Activated T-helper 17 cell treated with anti-CD3 and anti-CD28 coated beads, Interleukin-2, amount 50 U/mL, for 72 hours (primary cell): ENCODE measurements around the gene MT1F. TPM values are rescaled to one million over a fixed set of nuclear protein-coding genes. Genes with fewer than 3 reads are reported as not detected.
"Not testable (repeated sequence)": the region's sequence is repeated elsewhere in the genome, so short reads cannot be mapped to it uniquely, and the experiment has no call there.

Experiments used
- ATAC-seq: fragments of 150-1000 bp; cut with Tn5 transposase; replicated peaks from 2 replicates; pipeline ENCODE4 v1.10.0; 2021; ENCODE audit warnings: mild to moderate bottlenecking, moderate library complexity
- H3K27ac Mint-ChIP-seq: one replicate; pipeline ENCODE4 v1.8.0; 2022; ENCODE audit warnings: mixed read lengths
- H3K27me3 Mint-ChIP-seq: one replicate; pipeline ENCODE4 v1.8.0; 2022; ENCODE audit warnings: mixed read lengths
- H3K36me3 Mint-ChIP-seq: one replicate; pipeline ENCODE4 v1.8.0; 2022; ENCODE audit warnings: low read depth, mild to moderate bottlenecking, mixed read lengths
- H3K4me1 Mint-ChIP-seq: one replicate; pipeline ENCODE4 v1.8.0; 2022; ENCODE audit warnings: mixed read lengths
- H3K4me3 Mint-ChIP-seq: one replicate; pipeline ENCODE4 v1.8.0; 2022; ENCODE audit warnings: mild to moderate bottlenecking, mixed read lengths
- H3K9me3 Mint-ChIP-seq: one replicate; pipeline ENCODE4 v1.8.0; 2022; ENCODE audit warnings: mixed read lengths
- total RNA-seq, 2 donors: library from RNA; stranded (reverse); gene quantifications; one replicate each; pipeline ENCODE4 v1.2.3, GENCODE V29; 2022

Gene MT1F
- total RNA-seq, 2 donors from 2014 or later = 3.1 to 5.7 TPM

DNA sequence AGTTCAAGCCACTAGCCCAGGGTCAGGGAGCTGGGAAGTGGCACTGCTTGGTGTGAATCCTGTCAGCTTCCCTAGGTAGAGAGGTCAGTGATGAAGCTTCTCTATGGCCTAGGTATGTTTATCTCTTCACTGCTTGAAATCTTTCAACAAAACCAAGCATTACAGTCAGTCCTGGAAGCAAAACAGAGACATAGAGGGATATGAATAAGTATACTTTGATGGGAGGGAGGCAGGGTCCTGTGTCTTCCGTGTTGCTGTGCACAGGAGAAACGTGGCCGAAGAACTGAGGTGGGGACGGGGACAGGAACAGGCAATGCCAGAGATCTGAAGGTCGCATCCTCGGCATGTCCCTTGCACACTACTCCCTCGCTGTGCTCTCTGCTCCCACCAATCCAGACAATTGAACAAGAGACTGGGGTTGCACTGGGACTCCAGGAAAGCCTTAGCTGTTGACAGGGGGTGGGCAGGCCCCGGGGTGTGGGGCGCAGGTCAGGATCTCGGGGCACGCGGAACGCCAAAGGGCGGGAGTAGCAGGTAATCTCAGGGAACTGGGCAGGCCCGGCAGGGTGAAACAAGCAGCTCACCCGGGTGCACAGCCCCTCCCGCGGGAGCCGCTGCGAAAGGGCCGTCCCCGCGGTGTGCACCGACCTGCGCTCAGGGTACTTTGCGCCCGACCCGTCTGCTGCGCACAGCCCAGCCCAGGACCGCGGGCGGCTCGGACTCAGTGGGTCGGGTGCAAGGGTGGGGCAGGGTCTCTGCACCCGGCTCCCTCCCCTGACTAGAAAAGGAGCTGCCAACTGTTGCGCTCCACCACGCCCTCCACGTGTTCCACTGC lies 11.5 kb downstream of the MT1F start, which contains the start of gene MT1H:
Gene MT1H, plus strand, starts transcription at position 810 of the 835 bp plus-strand sequence. CDS start 71 bp downstream, outside the sequence.
- Mint-ChIP-seq H3K9me3 (no peaks in the 10 kb centered on the region), H3K27me3 (peaks cover 37% of the 10 kb centered on the region), H3K36me3 (peaks cover 28% of the 10 kb centered on the region), H3K4me1 (peaks cover 8% of the 10 kb centered on the region), H3K27ac (no peak within 1 kb of the TSS), H3K4me3 (peak within 1 kb of the TSS; percentile 20)
- ATAC-seq = no peak

DNA sequence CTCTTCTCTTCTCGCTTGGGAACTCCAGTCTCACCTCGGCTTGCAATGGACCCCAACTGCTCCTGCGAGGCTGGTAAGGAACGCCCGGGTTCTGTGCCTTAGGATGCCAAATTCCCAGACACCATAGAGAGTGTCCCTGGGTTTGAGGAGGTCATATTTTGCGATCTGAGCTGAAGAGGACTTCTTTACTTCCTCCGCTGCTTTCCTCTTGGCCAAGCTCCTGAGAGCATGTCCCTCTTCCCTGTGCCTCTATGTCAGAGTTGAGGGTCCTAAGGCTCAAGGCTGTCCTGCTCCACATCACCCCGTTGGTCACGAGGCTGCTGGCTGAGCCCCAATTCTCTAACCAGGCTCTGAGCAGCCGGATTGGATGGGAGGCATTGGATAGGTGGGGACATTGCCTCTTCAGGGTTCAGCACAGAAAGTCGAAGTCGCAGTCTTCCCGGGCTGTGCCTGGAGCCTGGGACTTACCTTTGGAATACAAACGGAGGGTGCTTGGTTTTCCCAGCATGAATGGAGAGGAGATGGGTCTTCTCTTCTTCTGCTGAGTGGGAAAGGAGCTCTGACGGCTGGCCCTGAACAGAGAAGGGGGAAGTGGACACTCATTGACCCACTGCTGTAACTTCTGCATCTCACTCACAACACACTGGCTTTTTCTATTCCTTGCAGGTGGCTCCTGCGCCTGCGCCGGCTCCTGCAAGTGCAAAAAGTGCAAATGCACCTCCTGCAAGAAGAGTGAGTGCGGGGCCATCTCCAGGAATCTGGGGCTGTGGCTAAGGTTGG lies 12.3 kb downstream of the MT1F start:
- H3K27ac Mint-ChIP-seq = no peak overlapping the region
- H3K9me3 Mint-ChIP-seq = no peaks in the 10 kb centered on the region
- ATAC-seq = no peak
- H3K27me3 Mint-ChIP-seq = peaks cover 37% of the 10 kb centered on the region
- H3K4me1 Mint-ChIP-seq = peaks cover 10% of the 10 kb centered on the region
- peaks cover 21% of the 10 kb centered on the region for H3K36me3 Mint-ChIP-seq
- no peak overlapping the region for H3K4me3 Mint-ChIP-seq

DNA sequence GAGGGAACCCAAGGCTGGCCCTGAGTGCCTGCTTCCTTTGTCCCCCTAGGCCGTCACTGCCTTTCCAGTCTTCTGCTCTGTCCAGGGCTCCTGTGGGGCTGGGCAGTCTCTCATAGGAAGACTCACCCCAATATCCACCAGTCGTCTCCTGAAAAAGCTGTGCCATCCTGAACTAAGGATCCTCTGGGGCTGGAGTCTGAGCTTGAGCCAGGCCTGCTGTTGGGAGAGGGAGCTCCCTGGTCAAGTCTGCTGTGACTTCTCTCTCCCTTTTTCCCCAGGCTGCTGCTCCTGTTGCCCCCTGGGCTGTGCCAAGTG lies 12.8 kb downstream of the MT1F start:
- Mint-ChIP-seq H3K27me3 (peaks cover 42% of the 10 kb centered on the region), H3K27ac (no peak overlapping the region), H3K9me3 (no peaks in the 10 kb centered on the region), H3K4me3 (no peak overlapping the region), H3K4me1 (peaks cover 15% of the 10 kb centered on the region), H3K36me3 (peaks cover 17% of the 10 kb centered on the region)
- ATAC-seq = no peak

DNA sequence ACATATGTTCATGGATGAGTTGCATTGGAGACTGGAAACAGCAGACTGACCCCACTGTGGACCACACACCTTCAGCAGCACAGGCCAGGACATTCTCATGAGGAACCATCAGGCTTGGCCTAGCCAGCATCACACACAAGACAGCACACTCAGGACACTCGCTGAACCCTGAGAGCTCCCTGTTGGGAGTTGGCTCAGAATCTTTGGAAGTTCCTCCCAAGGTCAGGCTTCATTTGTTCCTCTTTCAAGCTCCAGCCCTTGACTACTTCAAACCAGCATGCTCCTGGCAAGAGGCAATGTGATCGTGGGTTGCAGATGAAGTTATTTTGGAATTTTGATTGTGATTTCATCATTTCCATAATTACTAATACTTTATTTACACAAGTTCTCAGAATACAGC lies 13.9 kb downstream of the MT1F start:
- peaks cover 39% of the 10 kb centered on the region for H3K27me3 Mint-ChIP-seq
- not testable (repeated sequence) for H3K9me3 Mint-ChIP-seq, H3K36me3 Mint-ChIP-seq, H3K4me3 Mint-ChIP-seq, H3K27ac Mint-ChIP-seq, ATAC-seq
- peaks cover 15% of the 10 kb centered on the region for H3K4me1 Mint-ChIP-seq

DNA sequence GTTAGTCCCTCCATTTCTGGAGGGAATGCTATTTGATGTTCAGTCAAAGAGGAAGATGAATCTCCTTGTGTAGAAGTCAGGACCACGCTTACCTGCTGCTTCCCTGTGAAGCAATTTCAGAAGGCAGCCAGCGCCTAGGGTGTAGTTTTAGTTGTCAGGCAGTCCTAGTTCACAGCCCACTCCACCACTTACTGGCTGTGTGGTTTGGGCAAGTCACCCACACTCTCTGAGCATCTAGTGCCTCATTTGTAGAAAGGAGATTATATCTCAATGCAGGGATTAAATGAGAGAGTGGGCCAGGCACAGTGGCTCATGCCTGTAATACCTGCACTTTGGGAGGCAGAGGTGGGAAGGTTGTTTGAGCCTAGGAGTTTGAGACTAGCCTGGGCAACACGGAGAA lies 14.4 kb downstream of the MT1F start:
- not testable (repeated sequence) for H3K9me3 Mint-ChIP-seq, H3K27ac Mint-ChIP-seq, H3K36me3 Mint-ChIP-seq, H3K4me3 Mint-ChIP-seq
- peaks cover 15% of the 10 kb centered on the region for H3K4me1 Mint-ChIP-seq
- H3K27me3 Mint-ChIP-seq = peaks cover 39% of the 10 kb centered on the region
- ATAC-seq = peak; percentile 38

DNA sequence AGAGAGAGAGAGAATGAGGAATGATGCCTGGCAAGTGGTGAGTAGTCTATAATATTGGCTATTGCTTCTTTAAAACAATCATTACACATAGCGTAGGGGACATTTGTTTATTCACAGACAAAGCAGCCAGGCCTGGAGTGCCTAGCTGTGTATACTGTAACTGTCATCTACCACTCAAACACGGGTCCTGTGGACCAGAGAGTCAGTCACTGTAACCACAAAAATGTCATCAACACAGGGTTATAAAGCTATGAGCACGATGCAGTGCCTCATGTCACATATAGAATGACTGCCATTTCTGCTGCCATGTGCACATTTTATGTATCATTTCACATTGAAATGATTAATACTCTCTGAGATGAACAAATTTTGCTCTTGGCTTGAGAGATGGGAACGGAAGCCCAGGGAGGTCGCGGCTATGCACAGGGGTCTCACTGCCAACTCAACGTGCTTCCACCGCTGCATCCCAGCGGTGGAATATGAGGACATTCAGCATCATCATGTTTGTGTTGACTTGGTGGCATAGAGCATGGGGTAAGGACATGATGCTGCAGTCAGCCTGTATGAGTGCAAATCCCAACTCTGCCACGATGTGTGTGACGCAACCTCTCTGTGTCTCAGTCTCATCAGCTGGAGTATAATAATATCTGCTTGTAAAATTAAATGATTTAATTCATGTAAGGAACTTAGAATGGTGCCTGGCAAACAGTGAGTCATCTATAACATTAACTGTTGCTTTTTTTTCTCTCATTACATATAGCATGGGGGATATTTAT lies 15.2 kb downstream of the MT1F start:
- no peak overlapping the region for H3K4me3 Mint-ChIP-seq
- H3K27ac Mint-ChIP-seq = no peak overlapping the region
- no peaks in the 10 kb centered on the region for H3K9me3 Mint-ChIP-seq
- peaks cover 7% of the 10 kb centered on the region for H3K36me3 Mint-ChIP-seq
- H3K27me3 Mint-ChIP-seq = peaks cover 32% of the 10 kb centered on the region
- peaks cover 15% of the 10 kb centered on the region for H3K4me1 Mint-ChIP-seq
- peak; percentile 61 for ATAC-seq

DNA sequence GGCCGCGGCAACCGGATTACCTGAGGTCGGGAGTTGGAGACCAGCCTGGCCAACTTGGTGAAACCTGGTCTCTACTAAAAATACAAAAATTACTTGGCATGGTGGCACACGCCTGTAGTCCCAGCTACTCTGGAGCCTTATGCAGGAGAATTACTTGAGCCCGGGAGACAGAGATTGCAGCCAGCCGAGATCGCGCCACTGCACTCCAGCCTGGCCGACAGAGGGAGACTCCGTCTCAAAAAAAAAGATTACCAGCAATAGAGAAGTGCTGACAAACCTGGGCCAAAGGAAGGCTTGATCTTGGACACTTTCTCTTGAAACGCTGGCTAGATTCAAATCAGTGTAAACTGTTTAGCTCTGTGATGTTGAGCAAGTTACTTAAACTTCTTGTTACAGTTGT lies 16.2 kb downstream of the MT1F start:
- no peak overlapping the region for H3K4me3 Mint-ChIP-seq
- H3K36me3 Mint-ChIP-seq = peaks cover 1% of the 10 kb centered on the region
- peaks cover 8% of the 10 kb centered on the region for H3K4me1 Mint-ChIP-seq
- H3K9me3 Mint-ChIP-seq = no peaks in the 10 kb centered on the region
- H3K27ac Mint-ChIP-seq = no peak overlapping the region
- H3K27me3 Mint-ChIP-seq = peaks cover 24% of the 10 kb centered on the region
- no peak for ATAC-seq

DNA sequence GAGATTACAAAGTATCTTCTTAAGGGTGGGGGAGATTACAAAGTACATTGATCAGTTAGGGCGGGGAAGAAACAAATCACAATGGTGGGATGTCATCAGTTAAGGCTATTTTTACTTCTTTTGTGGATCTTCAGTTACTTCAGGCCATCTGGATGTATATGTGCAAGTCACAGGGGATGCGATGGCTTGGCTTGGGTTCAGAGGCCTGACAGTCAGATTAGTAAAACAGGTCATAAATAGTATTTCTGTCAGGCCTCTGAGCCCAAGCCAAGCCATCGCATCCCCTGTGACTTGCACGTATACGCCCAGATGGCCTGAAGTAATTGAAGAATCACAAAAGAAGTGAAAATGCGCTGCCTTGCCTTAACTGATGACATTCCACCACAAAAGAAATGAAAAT lies 16.8 kb downstream of the MT1F start:
- H3K9me3 Mint-ChIP-seq, H3K4me3 Mint-ChIP-seq: not testable (repeated sequence)
- H3K27me3 Mint-ChIP-seq = peaks cover 19% of the 10 kb centered on the region

DNA sequence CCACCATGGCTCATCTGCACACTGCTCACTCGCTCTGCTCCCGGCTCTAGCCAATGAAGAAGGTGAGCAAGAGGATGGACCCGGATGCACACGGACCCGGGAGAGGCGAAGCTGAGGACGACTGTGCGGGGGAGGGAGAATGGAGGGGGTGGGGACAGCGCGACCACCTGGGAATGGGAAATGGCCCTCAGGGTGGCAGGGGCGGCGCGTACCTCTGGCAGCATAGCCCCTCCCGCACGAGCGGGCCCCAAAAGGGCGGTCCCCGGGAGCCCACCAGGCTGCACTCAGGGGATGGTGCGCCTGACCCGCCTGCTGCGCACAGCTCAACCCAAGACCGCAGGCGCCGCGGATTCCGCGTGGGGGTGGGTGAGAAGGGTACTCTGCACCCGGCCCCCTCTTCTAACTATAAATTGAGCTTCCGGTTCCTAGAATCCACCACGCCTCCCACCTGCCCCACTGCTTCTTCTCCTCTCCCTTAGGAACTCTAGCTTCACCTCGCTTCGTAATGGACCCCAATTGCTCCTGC lies 18.0 kb downstream of the MT1F start:
- Mint-ChIP-seq H3K27me3 (peaks cover 11% of the 10 kb centered on the region), H3K36me3 (no peaks in the 10 kb centered on the region), H3K27ac (peak overlapping the region; percentile 39)

More for the DNA sequence above, 16.8 kb downstream of the MT1F start:
- not testable (repeated sequence) for ATAC-seq, H3K27ac Mint-ChIP-seq, H3K36me3 Mint-ChIP-seq, H3K4me1 Mint-ChIP-seq

DNA sequence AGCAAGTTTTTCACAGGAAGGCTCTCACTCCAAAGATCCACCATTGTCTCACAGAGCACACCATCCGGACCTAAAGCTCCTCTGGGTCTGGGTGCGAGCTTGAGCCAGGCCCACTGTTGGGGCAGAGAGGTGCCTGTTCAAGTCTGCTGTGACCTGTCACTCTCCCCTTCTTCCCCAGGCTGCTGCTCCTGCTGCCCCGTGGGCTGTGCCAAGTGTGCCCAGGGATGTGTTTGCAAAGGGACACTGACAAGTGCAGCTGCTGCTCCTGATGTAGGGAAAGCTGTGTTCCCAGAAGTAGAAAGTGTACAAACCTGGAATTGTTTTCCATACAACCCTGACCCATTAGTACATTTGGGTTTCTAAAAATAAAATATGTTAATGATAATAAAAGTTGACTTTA lies 19.7 kb downstream of the MT1F start:
- H3K9me3 Mint-ChIP-seq = no peaks in the 10 kb centered on the region
- H3K27ac Mint-ChIP-seq = no peak overlapping the region
- no peak for ATAC-seq
- no peaks in the 10 kb centered on the region for H3K36me3 Mint-ChIP-seq
- H3K4me1 Mint-ChIP-seq = peaks cover 11% of the 10 kb centered on the region
- H3K4me3 Mint-ChIP-seq = no peak overlapping the region
- peaks cover 6% of the 10 kb centered on the region for H3K27me3 Mint-ChIP-seq

More for the DNA sequence above, 18.0 kb downstream of the MT1F start:
- Mint-ChIP-seq H3K4me3 (peak overlapping the region; percentile 58), H3K9me3 (no peaks in the 10 kb centered on the region), H3K4me1 (peaks cover 11% of the 10 kb centered on the region)
- ATAC-seq = no peak

DNA sequence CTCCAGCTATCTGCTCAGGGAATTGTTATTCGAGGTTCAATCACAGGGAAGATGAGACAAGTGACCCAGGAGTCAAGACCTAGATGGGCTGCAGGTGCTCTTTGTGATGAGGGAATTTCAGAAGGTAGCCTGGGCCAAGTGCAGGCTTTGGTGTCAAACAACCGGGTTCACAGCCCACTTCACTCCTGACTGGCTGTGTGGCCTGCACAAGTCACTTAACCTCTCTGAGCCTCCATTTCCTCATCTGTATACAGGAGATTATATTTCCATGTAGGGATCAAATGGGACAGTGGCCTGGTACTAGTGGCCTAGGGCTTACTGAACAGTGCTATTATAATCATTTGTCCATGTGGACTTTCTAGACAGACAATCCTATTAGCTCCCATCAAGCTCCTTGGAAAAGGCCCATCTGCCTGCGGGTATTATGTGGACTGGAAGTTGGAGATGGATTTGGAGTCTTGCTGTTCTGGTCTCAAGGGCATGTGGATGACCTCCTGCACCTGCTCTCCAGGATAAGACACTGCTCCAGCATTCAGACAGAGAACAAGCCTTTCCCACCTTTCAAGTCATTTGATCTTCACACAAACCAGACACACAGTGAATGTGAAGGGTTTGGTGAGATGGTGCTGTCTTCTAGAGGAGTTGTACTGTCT lies 21.4 kb downstream of the MT1F start:
- Mint-ChIP-seq H3K27me3 (peaks cover 6% of the 10 kb centered on the region), H3K27ac (no peak overlapping the region), H3K9me3 (no peaks in the 10 kb centered on the region), H3K36me3 (no peaks in the 10 kb centered on the region), H3K4me3 (no peak overlapping the region), H3K4me1 (peaks cover 14% of the 10 kb centered on the region)
- ATAC-seq = no peak

DNA sequence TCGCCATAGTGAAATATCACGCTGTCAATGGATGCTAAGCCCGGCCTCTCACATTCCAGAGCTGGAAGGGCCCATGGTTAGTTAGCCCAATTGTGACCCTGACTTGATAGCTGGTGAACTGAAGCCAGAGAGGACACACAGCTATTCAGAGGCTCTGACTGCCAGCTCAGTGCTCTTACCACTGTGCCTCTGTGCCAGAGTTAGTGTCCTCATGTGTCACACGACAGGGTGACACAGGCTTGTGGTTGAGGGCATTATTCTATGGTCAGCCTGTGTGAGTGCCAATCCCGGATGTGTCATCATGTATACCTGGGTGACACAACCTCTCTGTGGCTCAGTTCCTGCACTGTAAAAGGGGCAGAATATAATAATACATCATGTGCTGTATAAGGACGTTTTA lies 22.1 kb downstream of the MT1F start:
- Mint-ChIP-seq H3K9me3 (no peaks in the 10 kb centered on the region), H3K27me3 (peaks cover 6% of the 10 kb centered on the region), H3K4me3 (no peak overlapping the region), H3K4me1 (peaks cover 17% of the 10 kb centered on the region), H3K36me3 (no peaks in the 10 kb centered on the region), H3K27ac (no peak overlapping the region)
- peak; percentile 81 for ATAC-seq

DNA sequence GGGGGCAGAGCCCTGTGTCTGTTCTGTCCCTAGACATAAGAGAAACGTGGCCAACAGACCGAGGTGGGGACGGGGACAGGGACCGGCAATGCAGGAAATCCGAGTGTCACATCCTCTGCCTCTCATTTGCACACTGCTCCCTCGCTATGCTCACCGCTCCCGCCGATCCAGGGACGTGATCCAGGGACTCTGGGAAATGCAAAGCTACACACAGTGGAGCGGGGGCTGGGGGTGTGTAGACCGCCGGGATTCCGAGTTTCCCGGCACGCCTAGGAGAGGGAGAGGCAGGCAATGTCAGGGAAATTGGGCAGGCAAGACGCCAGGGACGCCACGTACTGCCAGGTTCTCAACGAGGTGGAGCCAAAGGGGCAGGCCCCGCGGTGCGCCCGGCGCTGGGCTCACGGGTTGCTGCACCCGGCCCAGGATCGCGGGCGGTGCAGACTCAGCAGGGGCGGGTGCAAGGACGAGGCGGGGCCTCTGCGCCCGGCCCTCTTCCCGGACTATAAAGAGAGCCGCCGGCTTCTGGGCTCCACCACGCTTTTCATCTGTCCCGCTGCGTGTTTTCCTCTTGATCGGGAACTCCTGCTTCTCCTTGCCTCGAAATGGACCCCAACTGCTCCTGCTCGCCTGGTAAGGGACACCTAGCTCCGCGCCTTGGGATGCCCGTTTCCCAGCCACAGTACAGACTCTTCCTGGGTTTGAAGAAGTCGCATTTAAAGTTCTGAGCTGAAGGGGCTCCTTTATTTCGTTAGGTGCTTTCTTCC lies 24.4 kb downstream of the MT1F start, which contains the start of gene MT1X:
Gene MT1X, plus strand, starts transcription at position 532 of the 764 bp plus-strand sequence. Its CDS starts 71 bp downstream, at position 603.
- H3K27ac Mint-ChIP-seq = peak within 1 kb of the TSS; percentile 80
- no peaks in the 10 kb centered on the region for H3K36me3 Mint-ChIP-seq
- H3K27me3 Mint-ChIP-seq = no peaks in the 10 kb centered on the region
- H3K9me3 Mint-ChIP-seq = no peaks in the 10 kb centered on the region
- peak; percentile 96 for ATAC-seq
- peaks cover 10% of the 10 kb centered on the region for H3K4me1 Mint-ChIP-seq
- peak within 1 kb of the TSS; percentile 90 for H3K4me3 Mint-ChIP-seq
